Panc1 (cell line): ENCODE results near the gene NPDC1.

Experiments used
- CTCF ChIP-seq: fragments of 450-650 bp; IDR thresholded peaks from 2 replicates; pipeline ENCODE4 v1.5.1; 2017; ENCODE audit warnings: mild to moderate bottlenecking
- POLR2AphosphoS5 ChIP-seq: IDR thresholded peaks from 2 replicates; pipeline ENCODE4 v1.6.1; 2012; ENCODE audit warnings: mild to moderate bottlenecking, low read depth, low read length, moderate library complexity
- REST ChIP-seq, 2 experiments: IDR thresholded peaks; 2 replicates each; pipeline ENCODE4 v1.6.1; 2011 to 2012; ENCODE audit warnings: low read depth in 2 of 2, control low read depth in 1 of 2, low read length in 1 of 2, mild to moderate bottlenecking in 1 of 2, moderate library complexity in 1 of 2; ENCODE audit not compliant: insufficient read depth in 1 of 2
- SIN3A ChIP-seq: IDR thresholded peaks from 2 replicates; pipeline ENCODE4 v1.6.1; 2012; ENCODE audit warnings: low read depth, mild to moderate bottlenecking, low read length, moderate library complexity, borderline replicate concordance; ENCODE audit not compliant: insufficient read depth
- TCF7L2 ChIP-seq: IDR thresholded peaks from 2 replicates; pipeline ENCODE4 v1.6.1; 2011; ENCODE audit warnings: mild to moderate bottlenecking, low read depth, low read length, inconsistent platforms

- no peak for TF ChIP-seq CTCF
- TF ChIP-seq REST (IDR thresholded peaks at IDR 0.05; ENCODE audit: insufficient read depth in 1 of 2, low read depth in 2 of 2, low read length in 1 of 2): no peak
- TF ChIP-seq SIN3A: no peak
- no peak for TF ChIP-seq TCF7L2
- TF ChIP-seq POLR2AphosphoS5: 0 out of 2 replicates have a peak, but pooled peaks have one; percentile 29
Observed at GRCh38 chr9:137084526-137084925, 38.5 kb upstream of the NPDC1 start.
